Endothelial cell of umbilical vein (primary cell): Measurements from ENCODE around the gene NDUFB10.

Experiments
- CTCF ChIP-seq, 2 donors: IDR thresholded peaks; 1 replicate in 1 of 2; 2 replicates in 1 of 2; pipeline ENCODE4 v1.5.1; 2011; ENCODE audit warnings: low read length in 2 of 2, mild to moderate bottlenecking in 2 of 2, moderate library complexity in 2 of 2, control low read depth in 1 of 2, inconsistent platforms in 1 of 2, low read depth in 1 of 2; ENCODE audit not compliant: insufficient read depth in 1 of 2; ENCODE audit errors: extremely low read depth in 1 of 2
- EZH2 ChIP-seq: IDR thresholded peaks from 2 replicates; pipeline ENCODE4 v1.6.1; 2012; ENCODE audit warnings: borderline replicate concordance, low read depth, mild to moderate bottlenecking, moderate library complexity, low read length, inconsistent platforms; ENCODE audit not compliant: severe bottlenecking
- MYC ChIP-seq: IDR thresholded peaks from one replicate; pipeline ENCODE4 v1.6.1; 2011; ENCODE audit warnings: mild to moderate bottlenecking, low read depth, low read length
- POLR2A ChIP-seq: IDR thresholded peaks from 2 replicates; pipeline ENCODE4 v1.6.1; 2012; ENCODE audit warnings: low read depth, mild to moderate bottlenecking, control low read depth, low read length

- TF ChIP-seq POLR2A (no peak), EZH2 (no peak), CTCF (IDR thresholded peaks at IDR 0.05; ENCODE audit: extremely low read depth in 1 of 2, insufficient read depth in 1 of 2, low read depth in 1 of 2, low read length in 2 of 2) (no peak), MYC (no peak)
Measured at GRCh38 chr16:1973461-1974156, 14.3 kb downstream of the NDUFB10 start.
